ENCODE measurements around the gene TMEM214.

DNA sequence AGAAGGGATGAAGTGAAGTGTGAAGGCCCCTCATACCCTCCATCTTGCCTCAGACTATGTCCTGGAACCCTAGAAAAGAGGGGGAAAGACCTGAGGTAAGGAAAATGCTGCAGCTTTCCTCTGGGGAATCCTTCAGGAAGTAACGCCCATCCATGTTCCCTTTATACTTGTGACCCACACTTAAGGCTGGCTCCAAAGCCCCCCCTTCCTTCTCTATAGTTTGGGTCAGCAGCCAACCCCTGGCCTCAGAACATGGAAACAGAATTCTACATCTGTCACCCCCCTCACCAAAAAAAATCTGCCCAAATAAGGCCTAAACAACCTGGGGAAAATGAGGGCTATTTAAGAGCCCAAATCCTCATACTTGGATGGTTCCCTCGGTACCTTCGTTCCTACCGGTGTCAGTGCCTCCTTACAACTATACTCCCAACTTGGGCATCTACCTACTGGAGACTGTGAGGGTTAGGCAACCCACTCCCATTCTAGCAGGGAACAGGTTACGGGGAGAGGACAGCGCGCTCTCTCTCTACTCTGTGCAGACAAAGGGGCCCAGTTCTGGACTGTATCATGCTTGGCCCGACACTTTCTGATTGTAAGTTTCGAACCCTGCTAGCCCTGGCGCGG is 38.0 kb downstream of the TMEM214 start:
- TF ChIP-seq, protein P1, sequence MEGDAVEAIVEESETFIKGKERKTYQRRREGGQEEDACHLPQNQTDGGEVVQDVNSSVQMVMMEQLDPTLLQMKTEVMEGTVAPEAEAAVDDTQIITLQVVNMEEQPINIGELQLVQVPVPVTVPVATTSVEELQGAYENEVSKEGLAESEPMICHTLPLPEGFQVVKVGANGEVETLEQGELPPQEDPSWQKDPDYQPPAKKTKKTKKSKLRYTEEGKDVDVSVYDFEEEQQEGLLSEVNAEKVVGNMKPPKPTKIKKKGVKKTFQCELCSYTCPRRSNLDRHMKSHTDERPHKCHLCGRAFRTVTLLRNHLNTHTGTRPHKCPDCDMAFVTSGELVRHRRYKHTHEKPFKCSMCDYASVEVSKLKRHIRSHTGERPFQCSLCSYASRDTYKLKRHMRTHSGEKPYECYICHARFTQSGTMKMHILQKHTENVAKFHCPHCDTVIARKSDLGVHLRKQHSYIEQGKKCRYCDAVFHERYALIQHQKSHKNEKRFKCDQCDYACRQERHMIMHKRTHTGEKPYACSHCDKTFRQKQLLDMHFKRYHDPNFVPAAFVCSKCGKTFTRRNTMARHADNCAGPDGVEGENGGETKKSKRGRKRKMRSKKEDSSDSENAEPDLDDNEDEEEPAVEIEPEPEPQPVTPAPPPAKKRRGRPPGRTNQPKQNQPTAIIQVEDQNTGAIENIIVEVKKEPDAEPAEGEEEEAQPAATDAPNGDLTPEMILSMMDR (conservative IDR thresholded peaks at IDR 0.05 in 1 of 2, IDR thresholded peaks at IDR 0.05 in 1 of 2; ENCODE audit: extremely low read depth in 1 of 2, insufficient read depth in 1 of 2, low read depth in 1 of 2, low read length in 2 of 2), result no peak
- TF ChIP-seq EZH2 (IDR thresholded peaks at IDR 0.05; ENCODE audit: borderline replicate concordance, low read length), result no peak
